ENCODE results near the gene KCNN2. TPM values are rescaled to one million over a fixed set of nuclear protein-coding genes. Genes with fewer than 3 reads are reported as not detected.

Gene KCNN2
- total and polyA plus RNA-seq, 2 donors from 2014 or later, result 1.5 to 1.7 TPM

DNA sequence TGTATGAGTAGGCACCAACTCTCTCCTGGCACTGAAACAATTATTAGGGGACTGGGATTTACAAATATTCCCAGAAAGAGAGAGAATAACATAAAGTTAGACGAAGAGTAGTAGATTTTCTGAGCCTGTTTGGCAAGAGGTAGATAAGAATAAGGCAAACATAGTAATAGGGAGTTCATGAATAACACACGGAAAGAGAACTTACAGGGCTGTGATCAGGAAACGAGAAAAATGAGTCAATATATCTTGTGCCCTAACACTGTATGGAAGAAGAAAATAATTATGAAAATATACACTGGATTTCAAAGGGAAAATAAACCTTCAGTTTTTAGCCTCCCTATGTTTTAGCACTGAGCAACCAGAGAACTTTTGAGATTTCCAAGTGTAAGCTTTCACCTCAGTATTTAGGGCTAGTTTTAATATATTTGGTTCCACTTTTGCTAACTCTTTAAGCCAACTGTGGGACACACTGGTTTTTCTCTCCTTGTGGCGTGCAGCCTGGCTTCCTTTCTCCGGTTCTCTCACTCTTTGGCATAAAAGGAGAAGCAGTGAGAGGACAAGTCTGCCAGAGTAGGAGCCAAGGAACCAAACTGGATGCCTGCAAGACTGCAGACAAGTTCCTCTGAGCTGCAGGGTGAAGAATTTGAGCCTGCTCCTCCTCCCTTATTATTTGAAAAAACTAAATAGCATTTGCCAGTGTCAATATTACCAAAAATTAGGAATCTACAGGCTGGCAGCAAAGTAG is 6.6 kb upstream of the KCNN2 start:
- Histone ChIP-seq H3K27me3 (ENCODE audit: control insufficient read depth, insufficient read depth, low read length) (peaks cover 6% of the 10 kb centered on the region), H3K27ac (ENCODE audit: low read depth in 2 of 2, low read length in 2 of 2) (no peak overlapping the region), H3K9ac (ENCODE audit: low read length in 3 of 3) (no peak overlapping the region), H3K4me3 (ENCODE audit: low read length in 3 of 3) (no peak overlapping the region), H3K9me3 (ENCODE audit: control insufficient read depth in 2 of 3, insufficient read depth in 1 of 3, low read length in 3 of 3) (no peaks in the 10 kb centered on the region), H3K36me3 (ENCODE audit: control insufficient read depth in 2 of 3, insufficient read depth in 3 of 3, low read length in 3 of 3) (no peaks in the 10 kb centered on the region), H3K4me1 (ENCODE audit: control insufficient read depth in 2 of 3, insufficient read depth in 2 of 3, low read depth in 1 of 3, low read length in 3 of 3) (no peaks in the 10 kb centered on the region)
- no peak for DNase-seq
- intact Hi-C loops (cut with DNase I), result no loop called here
- FAIRE-seq, result no peak
- TF ChIP-seq, protein P1, sequence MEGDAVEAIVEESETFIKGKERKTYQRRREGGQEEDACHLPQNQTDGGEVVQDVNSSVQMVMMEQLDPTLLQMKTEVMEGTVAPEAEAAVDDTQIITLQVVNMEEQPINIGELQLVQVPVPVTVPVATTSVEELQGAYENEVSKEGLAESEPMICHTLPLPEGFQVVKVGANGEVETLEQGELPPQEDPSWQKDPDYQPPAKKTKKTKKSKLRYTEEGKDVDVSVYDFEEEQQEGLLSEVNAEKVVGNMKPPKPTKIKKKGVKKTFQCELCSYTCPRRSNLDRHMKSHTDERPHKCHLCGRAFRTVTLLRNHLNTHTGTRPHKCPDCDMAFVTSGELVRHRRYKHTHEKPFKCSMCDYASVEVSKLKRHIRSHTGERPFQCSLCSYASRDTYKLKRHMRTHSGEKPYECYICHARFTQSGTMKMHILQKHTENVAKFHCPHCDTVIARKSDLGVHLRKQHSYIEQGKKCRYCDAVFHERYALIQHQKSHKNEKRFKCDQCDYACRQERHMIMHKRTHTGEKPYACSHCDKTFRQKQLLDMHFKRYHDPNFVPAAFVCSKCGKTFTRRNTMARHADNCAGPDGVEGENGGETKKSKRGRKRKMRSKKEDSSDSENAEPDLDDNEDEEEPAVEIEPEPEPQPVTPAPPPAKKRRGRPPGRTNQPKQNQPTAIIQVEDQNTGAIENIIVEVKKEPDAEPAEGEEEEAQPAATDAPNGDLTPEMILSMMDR (IDR thresholded peaks at IDR 0.05; ENCODE audit: borderline replicate concordance, extremely low read depth, insufficient read depth), result no peak

DNA sequence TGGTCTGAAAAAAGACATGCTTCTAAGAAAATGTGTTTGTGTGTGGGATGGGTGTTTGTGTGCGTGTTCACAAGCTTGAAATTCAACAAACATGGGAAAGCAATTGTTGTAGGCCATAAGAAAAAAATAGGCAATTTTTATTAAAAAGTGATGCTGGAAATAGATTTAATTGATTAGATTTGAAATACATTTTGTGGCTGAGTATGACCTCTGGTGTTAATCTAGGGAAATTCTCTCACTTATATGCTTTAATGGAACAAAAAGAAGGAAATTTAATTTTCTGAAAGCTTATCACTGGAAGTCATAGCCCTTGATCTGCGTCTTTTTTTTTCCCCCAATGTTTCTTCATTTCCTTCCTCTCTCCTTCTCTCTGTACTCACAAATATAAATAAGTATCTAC is 3.5 kb upstream of the KCNN2 start:
- Histone ChIP-seq H3K9ac (ENCODE audit: low read length in 3 of 3) (no peak overlapping the region), H3K27me3 (ENCODE audit: control insufficient read depth, insufficient read depth, low read length) (peaks cover 6% of the 10 kb centered on the region), H3K4me1 (ENCODE audit: control insufficient read depth in 2 of 3, insufficient read depth in 2 of 3, low read depth in 1 of 3, low read length in 3 of 3) (peaks cover 0 to 2% (median 0%) of the 10 kb centered on the region in 3 donors), H3K4me3 (ENCODE audit: low read length in 3 of 3) (no peak overlapping the region), H3K36me3 (ENCODE audit: control insufficient read depth in 2 of 3, insufficient read depth in 3 of 3, low read length in 3 of 3) (no peaks in the 10 kb centered on the region), H3K27ac (ENCODE audit: low read depth in 2 of 2, low read length in 2 of 2) (no peak overlapping the region), H3K9me3 (ENCODE audit: control insufficient read depth in 2 of 3, insufficient read depth in 1 of 3, low read length in 3 of 3) (no peaks in the 10 kb centered on the region)
- no peak for DNase-seq
- TF ChIP-seq, protein P1 (IDR thresholded peaks at IDR 0.05; ENCODE audit: borderline replicate concordance, extremely low read depth, insufficient read depth), result no peak
- FAIRE-seq, result no peak
- intact Hi-C loops (cut with DNase I), result no loop called here

DNA sequence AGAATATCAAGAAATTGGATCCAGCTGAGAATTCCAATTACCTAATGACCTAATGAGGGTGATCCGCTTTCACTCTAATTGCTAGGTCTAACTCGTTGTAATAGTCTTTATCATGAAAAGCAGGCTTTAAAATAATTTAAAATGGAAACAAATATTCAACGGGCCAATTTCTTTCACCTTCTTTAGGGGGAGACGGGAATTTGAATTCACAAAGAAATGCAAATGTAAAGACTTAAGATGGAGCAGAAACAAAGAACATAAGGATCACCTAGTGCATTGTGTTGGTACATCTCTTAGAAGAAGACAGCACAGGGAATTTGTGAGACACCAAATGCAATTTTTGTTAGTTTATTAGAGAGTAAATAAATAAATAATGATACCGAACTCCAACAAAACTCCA is 1.5 kb upstream of the KCNN2 start:
- peak overlapping the region in 2 of 3 donors; percentile 54 to 59 for H3K4me3 ChIP-seq (ENCODE audit: low read length in 3 of 3)
- intact Hi-C loops (cut with DNase I), result no loop called here
- TF ChIP-seq, protein P1 (IDR thresholded peaks at IDR 0.05; ENCODE audit: borderline replicate concordance, extremely low read depth, insufficient read depth), result no peak
- FAIRE-seq, result no peak
- H3K9ac ChIP-seq (ENCODE audit: low read length in 3 of 3), result no peak overlapping the region
- no peak overlapping the region for H3K27ac ChIP-seq (ENCODE audit: low read depth in 2 of 2, low read length in 2 of 2)
- no peaks in the 10 kb centered on the region for H3K36me3 ChIP-seq (ENCODE audit: control insufficient read depth in 2 of 3, insufficient read depth in 3 of 3, low read length in 3 of 3)
- no peak for DNase-seq
- H3K4me1 ChIP-seq (ENCODE audit: control insufficient read depth in 2 of 3, insufficient read depth in 2 of 3, low read depth in 1 of 3, low read length in 3 of 3), result peaks cover 0 to 8% (median 0%) of the 10 kb centered on the region in 3 donors
- no peaks in the 10 kb centered on the region for H3K9me3 ChIP-seq (ENCODE audit: control insufficient read depth in 2 of 3, insufficient read depth in 1 of 3, low read length in 3 of 3)
- peaks cover 12% of the 10 kb centered on the region for H3K27me3 ChIP-seq (ENCODE audit: control insufficient read depth, insufficient read depth, low read length)
